BLaER1 treated with 17β-estradiol and CSF1 and Interleukin-3, amounts not matched to agents 10 nM and 100 nM (cell line): Measurements from ENCODE around the gene TEX26.

Experiments
- H3K27ac ChIP-seq, 11 experiments: shearing (Covaris generic); formaldehyde crosslinking; 2 replicates each; pipeline ENCODE4 v1.8.1; 2022
- H3K27me3 ChIP-seq, 11 experiments: shearing (Covaris generic); formaldehyde crosslinking; 2 replicates each; pipeline ENCODE4 v1.8.1; 2022
- H3K36me3 ChIP-seq, 11 experiments: shearing (Covaris generic); formaldehyde crosslinking; 2 replicates each; pipeline ENCODE4 v1.8.1; 2022
- H3K4me1 ChIP-seq, 10 experiments: shearing (Covaris generic); formaldehyde crosslinking; 2 replicates each; pipeline ENCODE4 v1.8.1; 2022
- H3K4me2 ChIP-seq, 11 experiments: shearing (Covaris generic); formaldehyde crosslinking; 2 replicates each; pipeline ENCODE4 v1.8.1; 2022
- H3K4me3 ChIP-seq, 10 experiments: shearing (Covaris generic); formaldehyde crosslinking; 2 replicates each; pipeline ENCODE4 v1.8.1; 2022
- H3K9ac ChIP-seq, 11 experiments: shearing (Covaris generic); formaldehyde crosslinking; 2 replicates each; pipeline ENCODE4 v1.8.1; 2022
- H3K9me3 ChIP-seq, 11 experiments: shearing (Covaris generic); formaldehyde crosslinking; replicated peaks in 1 of 11; 2 replicates each; pipeline ENCODE4 v1.8.1; 2022
- H4K20me1 ChIP-seq, 11 experiments: shearing (Covaris generic); formaldehyde crosslinking; 2 replicates each; pipeline ENCODE4 v1.8.1; 2022
- Cebpa-rat ChIP-seq, 11 experiments: shearing (Covaris generic); IDR thresholded peaks; 2 replicates each; pipeline ENCODE4 v1.8.1; 2022

The TEX26 gene

GRCh38 chr13:31012655-31013024 is 80.2 kb downstream of the TEX26 start:
- no peak overlapping the region for H3K9ac ChIP-seq
- peaks cover 0 to 4% (median 0%) of the 10 kb centered on the region in 11 experiments; a peak in 3 of 22 replicates for H3K9me3 ChIP-seq
- no peaks in the 10 kb centered on the region for H3K27me3 ChIP-seq
- no peak overlapping the region for H3K27ac ChIP-seq
- no peaks in the 10 kb centered on the region for H4K20me1 ChIP-seq
- H3K4me1 ChIP-seq, result peaks cover 0 to 46% (median 5%) of the 10 kb centered on the region in 10 experiments; a peak in 11 of 20 replicates
- TF ChIP-seq Cebpa-rat (IDR thresholded peaks at IDR 0.05), result no peak
- no peaks in the 10 kb centered on the region for H3K36me3 ChIP-seq
- peak overlapping the region in 5 of 11 experiments; percentile 11 to 53 (median 30); a peak in 4 of 22 replicates for H3K4me2 ChIP-seq
- H3K4me3 ChIP-seq, result no peak overlapping the region

DNA sequence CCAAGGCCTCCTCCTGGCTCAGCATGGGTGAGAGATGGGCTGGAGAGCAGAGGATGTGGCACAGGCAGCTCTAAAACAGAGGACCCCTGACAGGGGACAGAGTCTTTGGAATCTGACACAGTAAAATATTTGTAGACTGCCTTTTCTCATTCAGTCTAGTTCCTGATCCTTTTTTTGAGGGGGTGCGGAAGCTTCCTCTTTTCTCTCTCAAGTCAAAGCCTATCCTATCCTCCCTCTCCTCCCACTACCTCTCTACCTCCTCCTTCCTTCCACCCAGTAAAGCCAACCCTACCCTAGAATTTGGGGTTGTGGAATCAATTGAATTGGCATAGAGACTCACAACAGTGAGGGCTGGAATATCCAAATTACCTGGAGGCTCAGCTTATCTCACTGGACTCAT is 82.0 kb downstream of the TEX26 start:
- no peaks in the 10 kb centered on the region for H3K27me3 ChIP-seq
- H4K20me1 ChIP-seq, result no peaks in the 10 kb centered on the region
- no peak overlapping the region for H3K9ac ChIP-seq
- H3K9me3 ChIP-seq, result peaks cover 0 to 11% (median 5%) of the 10 kb centered on the region in 11 experiments; a peak in 4 of 22 replicates
- H3K4me2 ChIP-seq, result peak overlapping the region in 3 of 11 experiments; percentile 46 to 59 (median 47); a peak in 5 of 22 replicates
- peaks cover 0 to 37% (median 4%) of the 10 kb centered on the region in 10 experiments; a peak in 10 of 20 replicates for H3K4me1 ChIP-seq
- H3K4me3 ChIP-seq, result no peak overlapping the region
- no peak for TF ChIP-seq Cebpa-rat (IDR thresholded peaks at IDR 0.05)
- no peak overlapping the region for H3K27ac ChIP-seq
- no peaks in the 10 kb centered on the region for H3K36me3 ChIP-seq

GRCh38 chr13:31015199-31015598 is 82.7 kb downstream of the TEX26 start:
- Histone ChIP-seq H3K36me3 (no peaks in the 10 kb centered on the region), H3K4me3 (no peak overlapping the region), H3K27me3 (no peaks in the 10 kb centered on the region), H3K4me2 (no peak overlapping the region), H4K20me1 (no peaks in the 10 kb centered on the region), H3K9ac (no peak overlapping the region), H3K9me3 (peaks cover 0 to 11% (median 5%) of the 10 kb centered on the region in 11 experiments; a peak in 4 of 22 replicates), H3K27ac (no peak overlapping the region), H3K4me1 (peaks cover 0 to 37% (median 4%) of the 10 kb centered on the region in 10 experiments; a peak in 10 of 20 replicates)
- no peak for TF ChIP-seq Cebpa-rat (IDR thresholded peaks at IDR 0.05)

- Histone ChIP-seq H3K36me3 (no peaks in the 10 kb centered on the region), H3K4me3 (no peak overlapping the region), H3K9me3 (peaks cover 0 to 11% (median 5%) of the 10 kb centered on the region in 11 experiments; a peak in 4 of 22 replicates), H3K4me2 (no peak overlapping the region), H3K27me3 (no peaks in the 10 kb centered on the region), H3K27ac (no peak overlapping the region), H3K4me1 (peaks cover 0 to 26% (median 4%) of the 10 kb centered on the region in 10 experiments; a peak in 10 of 20 replicates), H4K20me1 (no peaks in the 10 kb centered on the region), H3K9ac (no peak overlapping the region)
- no peak for TF ChIP-seq Cebpa-rat (IDR thresholded peaks at IDR 0.05)
Measured at GRCh38 chr13:31016342-31017325, 84.2 kb downstream of the TEX26 start.

DNA sequence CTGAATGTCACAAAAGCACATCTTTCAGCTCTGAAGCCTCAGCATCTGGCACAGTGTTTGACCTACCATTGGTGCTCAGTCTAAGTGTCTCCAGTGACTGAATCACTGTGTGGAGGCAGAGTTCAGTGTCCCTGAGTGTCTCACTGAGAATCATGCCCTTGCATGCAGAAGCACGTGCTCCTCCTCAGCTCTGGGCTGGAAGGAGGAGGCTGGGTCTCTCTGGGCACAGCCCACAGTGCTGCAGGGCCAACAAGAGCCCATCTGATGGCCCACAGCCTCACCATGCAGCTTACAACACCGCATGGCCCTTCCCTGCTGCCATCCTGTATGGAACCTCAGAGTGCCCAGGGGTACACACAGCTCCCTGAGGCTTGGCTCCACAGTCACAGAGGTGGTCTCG is 86.1 kb downstream of the TEX26 start:
- no peak overlapping the region for H3K4me3 ChIP-seq
- no peak overlapping the region for H3K27ac ChIP-seq
- peaks cover 0 to 12% (median 0%) of the 10 kb centered on the region in 10 experiments; a peak in 6 of 20 replicates for H3K4me1 ChIP-seq
- no peak overlapping the region for H3K9ac ChIP-seq
- H3K9me3 ChIP-seq, result peaks cover 0 to 11% (median 5%) of the 10 kb centered on the region in 11 experiments; a peak in 4 of 22 replicates
- no peaks in the 10 kb centered on the region for H4K20me1 ChIP-seq
- no peak for TF ChIP-seq Cebpa-rat (IDR thresholded peaks at IDR 0.05)
- no peaks in the 10 kb centered on the region for H3K36me3 ChIP-seq
- no peaks in the 10 kb centered on the region for H3K27me3 ChIP-seq
- no peak overlapping the region for H3K4me2 ChIP-seq

- no peak overlapping the region for H3K27ac ChIP-seq
- H3K9me3 ChIP-seq, result peaks cover 0 to 11% (median 5%) of the 10 kb centered on the region in 11 experiments; a peak in 4 of 22 replicates
- H3K36me3 ChIP-seq, result no peaks in the 10 kb centered on the region
- H3K9ac ChIP-seq, result no peak overlapping the region
- no peak for TF ChIP-seq Cebpa-rat (IDR thresholded peaks at IDR 0.05)
- no peaks in the 10 kb centered on the region for H4K20me1 ChIP-seq
- H3K4me3 ChIP-seq, result no peak overlapping the region
- no peaks in the 10 kb centered on the region for H3K4me1 ChIP-seq
- no peak overlapping the region for H3K4me2 ChIP-seq
- no peaks in the 10 kb centered on the region for H3K27me3 ChIP-seq
Measured at GRCh38 chr13:31020996-31021395, 88.5 kb downstream of the TEX26 start.

DNA sequence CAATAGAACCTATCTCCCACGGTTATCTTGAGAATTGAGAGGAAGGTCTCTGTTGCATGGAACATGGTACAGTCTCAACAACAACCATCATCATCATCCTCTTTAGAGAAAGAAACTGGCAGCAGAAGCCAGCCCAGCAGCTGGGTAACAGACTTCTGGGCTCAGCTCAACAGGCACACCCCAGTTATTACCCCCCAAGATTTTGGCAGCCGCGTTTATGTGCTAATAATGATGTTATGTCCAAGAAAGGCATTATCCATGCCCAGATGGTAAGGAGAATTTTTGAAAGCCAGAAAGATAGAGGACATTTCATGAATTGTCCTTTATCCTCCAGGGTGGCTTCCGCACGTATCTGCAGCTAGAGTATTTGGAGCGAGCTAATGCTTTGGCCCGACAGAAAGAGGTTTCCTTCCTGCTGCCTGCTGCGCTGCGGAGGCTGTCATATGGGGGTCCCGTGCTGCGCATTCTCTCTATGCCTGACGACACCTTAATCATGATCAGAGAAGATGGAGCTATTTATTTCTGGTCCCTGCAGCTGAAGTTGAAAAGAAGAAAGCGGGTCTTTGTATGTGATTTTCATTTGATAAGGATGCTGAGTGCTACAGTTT is 89.9 kb downstream of the TEX26 start:
- Histone ChIP-seq H3K9me3 (peaks cover 0 to 11% (median 5%) of the 10 kb centered on the region in 11 experiments; a peak in 4 of 22 replicates), H3K4me3 (no peak overlapping the region), H3K4me1 (no peaks in the 10 kb centered on the region), H3K27ac (no peak overlapping the region), H3K36me3 (no peaks in the 10 kb centered on the region), H3K9ac (no peak overlapping the region), H3K27me3 (no peaks in the 10 kb centered on the region), H4K20me1 (no peaks in the 10 kb centered on the region), H3K4me2 (no peak overlapping the region)
- no peak for TF ChIP-seq Cebpa-rat (IDR thresholded peaks at IDR 0.05)

DNA sequence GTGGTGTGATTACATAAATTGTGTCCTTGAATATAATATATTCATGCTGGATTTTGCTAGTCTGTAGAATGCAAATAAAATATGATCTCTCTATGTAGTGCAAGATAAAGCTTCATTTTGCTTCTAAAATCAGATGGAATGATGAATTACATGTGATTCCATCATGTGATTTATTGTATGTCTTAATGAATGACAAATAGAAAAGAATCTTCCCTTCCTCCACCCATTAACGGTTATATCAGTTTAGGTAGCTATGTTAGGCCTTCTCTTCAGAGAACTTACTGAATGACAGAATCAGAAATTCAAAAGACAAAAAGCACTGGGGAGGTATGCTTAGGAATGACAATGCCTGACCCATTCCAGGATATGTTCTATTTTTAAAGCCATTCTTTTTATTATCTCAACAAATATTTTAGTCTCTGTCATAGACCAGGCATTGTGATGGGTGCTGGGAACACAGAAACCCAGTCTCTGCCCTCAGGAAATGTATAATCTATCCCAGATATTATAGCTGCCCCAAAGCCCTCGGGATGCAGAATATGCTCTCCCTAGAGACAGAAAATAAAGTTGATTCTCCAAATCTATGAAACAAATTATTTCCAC is 90.6 kb downstream of the TEX26 start:
- no peak overlapping the region for H3K4me2 ChIP-seq
- peaks cover 0 to 6% (median 1%) of the 10 kb centered on the region in 11 experiments; a peak in 3 of 22 replicates for H3K9me3 ChIP-seq
- H3K36me3 ChIP-seq, result no peaks in the 10 kb centered on the region
- no peak overlapping the region for H3K27ac ChIP-seq
- no peaks in the 10 kb centered on the region for H3K4me1 ChIP-seq
- H3K9ac ChIP-seq, result no peak overlapping the region
- H3K4me3 ChIP-seq, result no peak overlapping the region
- no peaks in the 10 kb centered on the region for H4K20me1 ChIP-seq
- no peaks in the 10 kb centered on the region for H3K27me3 ChIP-seq
- TF ChIP-seq Cebpa-rat (IDR thresholded peaks at IDR 0.05), result no peak
